GM19035 (cell line): Measurements from ENCODE around the gene ZFP64.
A peak's percentile ranks its signal among the peaks of the same experiment; 100 is the strongest.
"Not testable (repeated sequence)": the region's sequence is repeated elsewhere in the genome, so short reads cannot be mapped to it uniquely, and the experiment has no call there.

Experiments used
- ATAC-seq: cut with Tn5 transposase; IDR thresholded peaks from one replicate; pipeline ENCODE4 v1.9.1; 2021; ENCODE audit not compliant: unreplicated experiment

ZFP64 gene

DNA sequence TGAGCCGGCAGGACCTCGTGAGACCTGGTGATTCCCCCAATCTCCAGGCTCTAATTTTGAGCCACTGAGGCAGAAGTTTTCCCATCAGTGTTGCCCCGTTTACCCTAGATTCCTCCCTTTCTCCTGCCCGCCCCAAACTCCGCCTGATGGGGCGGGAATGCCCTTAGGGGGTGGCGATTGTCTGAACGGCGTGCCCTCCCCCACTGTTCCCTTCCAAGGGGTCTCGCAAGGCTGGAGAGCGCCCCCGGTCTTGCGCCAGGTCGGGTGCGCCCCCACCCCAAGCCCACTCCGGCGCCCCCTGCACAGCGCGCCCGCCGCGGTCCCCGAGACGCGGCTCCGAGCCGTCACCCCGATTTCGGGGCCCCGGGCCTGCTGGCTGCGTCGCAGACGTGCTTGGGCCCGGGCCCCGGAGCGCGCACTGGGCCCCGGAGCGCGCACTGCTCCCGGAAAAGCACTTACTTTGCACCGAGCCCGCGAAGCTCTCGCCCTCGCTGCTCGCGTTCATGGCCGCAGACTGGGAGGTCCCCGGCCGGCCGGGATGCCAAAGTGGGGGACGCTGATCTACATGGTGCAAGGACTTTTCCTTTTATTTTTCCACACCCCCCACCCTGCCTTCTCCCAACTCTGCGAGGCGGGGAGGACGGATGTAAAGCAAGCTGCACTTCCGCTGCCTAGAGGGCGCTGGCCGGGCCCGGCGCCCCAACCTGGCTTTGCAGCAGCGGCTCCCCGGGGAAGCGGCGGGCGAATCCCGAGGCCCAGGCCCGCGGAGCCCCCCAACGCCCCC, at the start of gene ZFP64:
TSS of gene ZFP64 (minus strand) at position 648 of the 784 bp plus-strand sequence. CDS start at position 505, 143 bp downstream.
- peak; percentile 72 for ATAC-seq

DNA sequence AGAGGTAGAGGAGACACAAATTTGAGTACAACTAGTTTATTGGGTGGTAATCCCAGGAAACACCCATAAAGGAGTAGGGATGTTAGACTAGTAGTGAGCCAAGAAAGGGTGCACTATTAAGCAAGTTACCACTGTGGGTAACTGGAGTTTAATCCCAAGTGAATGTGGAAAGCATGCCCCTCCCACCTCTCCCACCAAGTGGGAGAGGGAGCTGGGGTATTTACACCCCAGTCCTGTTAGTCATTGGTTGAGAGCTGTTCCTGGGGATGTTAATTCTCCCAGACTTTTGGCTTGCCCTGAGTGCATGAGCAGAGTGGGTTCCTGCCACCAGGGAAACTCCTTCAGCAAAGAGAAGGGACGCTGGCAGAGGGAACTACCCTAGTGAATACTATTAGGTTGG, 49.2 kb upstream of the ZFP64 start:
- ATAC-seq, result no peak

DNA sequence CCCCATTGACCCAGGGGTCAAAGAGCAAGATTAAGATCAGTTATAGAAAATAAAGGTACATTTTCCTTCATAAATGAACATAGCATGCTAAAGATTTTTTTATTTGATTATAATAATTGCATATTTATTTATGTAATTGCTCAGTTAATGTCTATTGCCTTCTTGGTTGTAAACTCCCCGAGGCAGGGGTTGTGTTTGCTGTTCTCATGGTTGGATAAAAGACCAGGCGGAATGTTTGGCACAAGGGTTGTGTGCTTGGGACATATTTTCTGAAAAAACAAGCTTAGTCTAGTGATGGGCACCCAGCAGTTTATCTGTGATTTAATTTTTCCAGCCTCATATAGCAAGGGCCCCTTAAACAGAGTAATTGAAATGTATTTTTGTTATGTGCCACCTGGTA, 47.5 kb upstream of the ZFP64 start:
- no peak for ATAC-seq

DNA sequence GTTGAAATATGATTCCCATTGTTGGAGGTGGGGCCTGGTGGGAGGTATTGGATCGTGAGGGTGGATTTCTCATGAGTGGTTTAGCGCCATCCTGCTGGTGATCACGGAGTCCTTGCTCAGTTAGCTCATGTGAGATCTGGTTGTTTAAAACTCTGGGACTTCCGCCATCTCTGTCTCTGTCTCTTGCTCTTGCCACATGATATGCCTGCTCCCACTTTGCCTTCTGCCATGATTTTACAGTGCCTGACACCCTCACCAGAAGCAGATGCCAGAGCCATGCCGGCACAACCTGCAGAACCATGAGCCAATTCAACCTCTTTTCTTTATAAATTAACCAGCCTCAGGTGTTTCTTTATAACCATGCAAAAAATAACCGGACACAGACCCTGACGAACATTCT, 44.7 kb upstream of the ZFP64 start:
- no peak for ATAC-seq

DNA sequence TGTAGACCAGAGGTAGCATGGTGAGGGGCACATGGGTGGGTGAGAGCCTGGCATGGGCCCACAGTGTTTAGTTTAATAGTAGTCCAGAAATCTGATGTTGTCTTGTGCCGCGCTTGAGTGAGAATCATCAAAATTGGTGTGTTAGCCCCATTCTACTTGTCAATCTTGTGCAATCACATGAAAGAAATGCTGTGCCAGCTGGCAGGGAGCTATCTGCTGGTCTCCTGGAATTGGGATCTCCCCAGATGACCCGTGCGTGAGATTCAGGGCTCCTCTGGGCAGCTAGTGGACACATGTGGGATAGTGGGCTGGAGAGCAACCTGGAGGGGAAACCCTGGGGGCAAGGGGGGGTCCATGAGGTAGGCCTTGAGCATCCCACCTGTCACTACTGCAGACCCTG, 43.5 kb upstream of the ZFP64 start:
- ATAC-seq, result no peak

DNA sequence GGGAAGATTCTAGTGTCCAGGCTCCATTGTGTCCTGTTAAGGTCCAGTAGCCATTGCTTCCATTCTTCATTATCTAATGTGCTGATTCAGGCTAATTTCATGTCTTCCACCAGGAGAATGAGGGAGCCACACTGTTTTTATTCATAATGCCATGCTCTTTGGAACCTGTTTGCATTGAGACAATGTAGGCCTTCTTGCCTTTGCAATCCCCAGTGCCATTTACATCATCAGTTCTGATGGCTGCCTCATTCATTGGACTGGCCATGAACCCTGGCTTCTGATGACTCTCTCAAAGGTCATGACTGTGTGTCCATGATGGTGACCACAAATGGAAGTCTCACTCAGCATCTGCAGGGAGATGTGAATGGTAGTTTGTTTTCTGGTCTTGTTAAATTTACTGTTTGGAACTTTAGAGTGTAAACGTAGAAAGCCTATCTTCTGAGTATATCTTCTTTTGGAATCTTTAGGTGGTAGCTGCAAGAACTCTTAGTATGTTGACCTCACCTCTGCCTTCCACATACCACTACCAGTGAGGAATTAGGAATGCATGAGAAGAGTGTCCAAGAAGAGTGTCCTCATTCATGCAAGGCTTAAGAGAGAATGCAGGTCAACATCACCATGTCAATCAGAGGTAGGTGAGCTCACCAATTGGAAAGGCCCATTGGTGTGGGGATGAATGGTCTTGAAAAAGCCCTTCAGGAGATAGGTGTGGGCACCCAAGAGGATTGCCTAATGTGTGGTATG, 42.9 kb upstream of the ZFP64 start:
- no peak for ATAC-seq

DNA sequence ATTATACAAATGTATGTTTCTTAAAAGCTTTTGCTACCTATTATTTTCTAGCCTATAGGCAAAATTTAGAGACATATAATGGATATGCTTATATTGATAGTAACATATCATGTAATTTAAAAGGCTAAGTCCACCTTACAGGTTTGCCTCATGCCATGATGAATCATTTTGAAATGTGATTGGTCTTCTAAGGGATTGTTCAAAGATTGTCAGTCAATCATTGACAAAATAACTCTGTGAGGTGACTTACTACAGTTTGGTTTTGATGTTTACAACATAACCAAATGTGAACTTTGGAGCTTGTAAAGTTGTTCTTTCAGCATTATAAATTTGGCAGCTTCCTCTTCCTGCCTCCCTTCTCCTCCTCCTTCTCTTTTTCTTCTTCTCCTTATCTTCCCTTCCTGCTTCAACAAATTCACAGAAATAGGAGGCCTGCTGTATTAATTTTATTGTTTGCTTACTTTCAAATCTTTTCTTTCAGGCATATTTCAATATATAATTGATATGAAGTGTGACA, 39.7 kb upstream of the ZFP64 start:
- ATAC-seq, result no peak

DNA sequence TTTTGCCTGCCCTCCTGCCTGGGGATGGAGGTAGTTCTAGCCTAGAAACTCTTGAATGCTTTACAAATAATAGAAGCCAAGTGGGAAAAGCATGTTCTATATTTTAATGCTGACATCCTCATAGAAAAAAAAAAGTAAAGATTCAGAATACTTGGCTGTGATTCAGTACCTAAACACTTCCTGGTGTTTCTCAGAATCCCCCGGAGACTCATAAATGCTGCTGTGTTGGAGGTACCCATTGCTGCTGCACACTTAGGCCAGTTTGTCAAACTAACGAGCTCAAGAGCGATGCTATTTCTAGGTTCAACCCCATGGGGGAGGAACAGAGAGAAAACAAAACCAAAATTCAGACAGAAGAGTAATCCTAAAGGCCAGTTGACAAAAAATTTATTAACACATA, 38.8 kb upstream of the ZFP64 start:
- no peak for ATAC-seq

DNA sequence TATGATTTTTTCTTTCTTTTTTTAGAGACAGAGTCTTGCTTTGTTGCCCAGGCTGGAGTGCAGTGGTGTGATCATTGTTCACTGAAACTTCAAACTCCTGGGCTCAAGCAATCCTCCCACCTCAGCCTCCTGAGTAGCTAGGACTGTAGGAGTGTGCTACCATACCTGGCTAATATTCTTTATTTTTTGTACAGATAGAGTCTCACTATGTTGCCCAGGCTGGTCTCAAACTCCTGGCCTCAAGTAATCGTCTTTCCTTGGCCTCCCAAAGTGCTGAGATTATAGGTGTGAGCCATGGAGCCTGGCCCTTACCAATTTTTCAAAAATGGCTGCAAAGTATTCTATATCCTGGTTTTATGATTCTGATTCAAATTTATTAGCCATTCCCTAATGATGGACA, 37.8 kb upstream of the ZFP64 start:
- not testable (repeated sequence) for ATAC-seq

DNA sequence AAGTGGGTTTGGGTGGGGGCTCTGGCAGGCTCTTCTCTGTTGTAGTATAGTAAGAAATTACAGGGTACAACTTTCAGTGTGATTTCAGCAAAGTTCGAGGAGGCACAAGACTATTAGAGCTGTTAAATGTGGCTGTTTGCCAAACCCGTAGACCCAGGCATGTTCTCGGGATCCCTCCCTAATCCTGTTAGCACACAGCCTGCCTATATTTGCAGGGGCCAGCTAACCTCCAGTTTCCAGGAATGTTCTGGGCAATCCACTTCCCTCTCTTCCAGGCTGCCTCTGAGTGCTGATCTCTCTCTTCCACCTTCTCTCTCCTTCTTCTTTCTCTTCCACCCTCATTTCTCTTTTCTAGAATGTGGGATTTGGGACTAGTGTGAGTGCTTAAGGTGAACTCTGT, 34.8 kb upstream of the ZFP64 start:
- ATAC-seq, result no peak

DNA sequence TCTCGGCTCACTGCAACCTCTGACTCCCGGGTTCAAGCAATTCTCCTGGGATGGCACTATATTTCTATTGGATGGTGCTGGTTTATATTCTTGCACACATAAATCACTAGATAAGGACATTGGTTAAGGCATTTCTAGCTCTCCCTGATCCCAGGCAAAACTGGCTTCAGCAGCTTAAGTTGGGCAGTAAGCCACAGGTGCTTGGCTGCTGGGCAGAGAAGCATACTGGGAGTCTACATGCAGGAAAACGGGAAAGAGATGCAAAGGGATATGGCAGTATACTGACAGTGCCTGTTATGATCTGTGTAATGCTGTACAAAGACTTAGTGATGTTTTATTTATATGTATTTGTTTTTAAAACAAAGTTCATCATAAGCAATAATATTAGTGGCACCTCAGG, 33.3 kb upstream of the ZFP64 start:
- ATAC-seq, result no peak

DNA sequence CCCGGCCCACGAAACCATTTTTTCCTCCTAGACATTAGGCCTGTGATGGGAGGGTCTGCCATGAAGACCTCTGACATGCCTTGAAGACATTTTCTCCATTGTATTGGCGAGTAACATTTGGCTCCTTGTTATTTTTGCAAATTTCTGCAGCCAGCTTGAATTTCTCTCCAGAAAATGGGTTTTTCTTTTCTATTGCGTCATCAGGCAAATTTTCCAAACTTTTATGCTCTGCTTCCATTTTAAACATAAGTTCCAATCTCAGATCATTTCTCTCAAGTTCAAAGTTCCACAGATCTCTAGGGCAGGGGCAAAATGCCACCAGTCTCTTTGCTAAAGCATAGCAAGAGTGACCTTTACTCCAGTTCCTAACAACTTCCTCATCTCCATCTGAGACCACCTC, 29.8 kb upstream of the ZFP64 start:
- not testable (repeated sequence) for ATAC-seq

DNA sequence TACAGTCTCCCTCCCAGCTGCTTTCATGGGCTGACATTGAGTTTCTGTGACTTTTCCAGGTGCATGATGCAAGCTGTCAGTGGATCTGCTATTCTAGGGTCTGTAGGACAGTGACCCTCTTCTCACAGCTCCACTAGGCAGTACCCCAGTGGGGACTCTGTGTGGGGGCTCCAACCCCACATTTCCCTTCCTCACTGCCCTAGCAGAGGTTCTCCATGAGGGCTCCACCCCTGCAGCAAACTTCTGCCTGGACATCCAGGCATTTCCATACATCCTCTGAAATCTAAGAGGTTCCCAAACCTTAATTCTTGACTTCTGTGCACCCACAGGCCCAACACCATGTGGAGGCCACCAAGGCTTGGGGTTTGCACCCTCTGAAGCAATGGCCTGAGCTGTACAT, 29.3 kb upstream of the ZFP64 start:
- not testable (repeated sequence) for ATAC-seq

DNA sequence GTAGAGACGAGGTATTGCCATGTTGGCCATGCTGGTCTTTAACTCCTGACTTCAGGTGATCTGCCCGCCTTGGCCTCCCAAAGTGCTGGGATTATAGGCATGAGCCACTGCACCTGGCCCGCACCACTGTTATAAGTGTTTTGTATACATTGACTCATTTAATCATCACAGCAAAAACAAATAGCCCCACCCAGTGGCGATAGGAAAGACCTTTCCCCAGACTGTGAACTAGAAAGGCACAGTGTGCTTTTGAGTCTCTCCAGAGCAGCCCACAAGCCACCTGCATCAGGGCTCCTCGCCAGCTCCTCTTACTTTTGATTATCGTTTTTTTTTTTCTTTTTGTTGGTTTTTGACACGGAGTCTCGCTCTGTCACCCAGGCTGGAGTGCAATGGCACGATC, 27.9 kb upstream of the ZFP64 start:
- ATAC-seq, result no peak

DNA sequence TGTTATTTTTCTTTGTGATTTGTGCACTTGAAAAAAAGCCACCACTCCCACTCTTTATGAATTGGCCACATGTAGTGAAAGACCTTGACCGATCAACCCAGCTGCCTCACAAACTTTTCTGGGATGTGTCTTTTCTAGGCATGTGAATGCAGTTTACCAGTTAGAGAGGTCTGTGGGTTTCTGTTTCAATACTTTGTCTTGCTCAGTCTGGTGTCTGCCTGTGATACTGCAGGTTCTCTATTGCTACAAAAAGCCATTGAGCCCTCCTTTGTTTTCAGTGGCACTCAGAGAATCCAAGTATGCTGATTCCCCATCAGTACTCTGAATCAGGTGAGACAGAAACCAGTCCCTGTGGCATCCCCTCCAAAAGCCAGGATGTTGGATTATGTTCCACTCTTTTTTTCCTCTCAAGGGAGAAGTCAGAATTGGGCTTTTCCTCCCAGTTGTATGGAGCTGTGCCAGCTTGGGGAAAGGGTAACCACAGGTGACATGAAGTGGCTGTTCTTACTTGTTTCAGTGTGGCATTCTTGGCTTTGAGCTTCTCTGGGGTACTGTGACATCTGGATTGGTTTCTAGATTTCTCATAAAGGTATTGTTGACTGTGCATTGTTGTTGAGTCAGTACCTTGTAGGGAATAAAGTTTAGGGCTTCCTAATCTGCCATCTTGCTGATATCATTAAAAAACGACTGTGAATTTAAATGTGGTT, 26.3 kb upstream of the ZFP64 start:
- no peak for ATAC-seq

DNA sequence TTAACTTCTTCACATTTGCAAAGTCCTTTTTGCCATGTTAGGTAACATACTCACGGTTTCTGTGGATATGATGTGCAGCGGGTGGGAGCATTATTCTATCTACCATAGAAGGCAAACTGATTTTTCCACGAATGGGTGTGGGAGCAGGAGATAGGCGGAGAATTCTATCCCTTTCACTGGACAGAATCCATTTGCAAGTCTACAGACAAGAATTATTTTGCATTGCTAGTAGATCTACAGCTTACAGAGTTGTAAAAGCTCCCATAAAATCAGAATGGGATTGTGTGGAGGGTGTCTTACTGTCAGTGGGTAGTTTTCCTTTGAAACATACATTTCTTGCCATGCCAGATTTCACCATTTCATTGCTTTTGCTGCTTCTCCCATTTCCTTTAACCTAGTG, 22.4 kb upstream of the ZFP64 start:
- ATAC-seq, result no peak

DNA sequence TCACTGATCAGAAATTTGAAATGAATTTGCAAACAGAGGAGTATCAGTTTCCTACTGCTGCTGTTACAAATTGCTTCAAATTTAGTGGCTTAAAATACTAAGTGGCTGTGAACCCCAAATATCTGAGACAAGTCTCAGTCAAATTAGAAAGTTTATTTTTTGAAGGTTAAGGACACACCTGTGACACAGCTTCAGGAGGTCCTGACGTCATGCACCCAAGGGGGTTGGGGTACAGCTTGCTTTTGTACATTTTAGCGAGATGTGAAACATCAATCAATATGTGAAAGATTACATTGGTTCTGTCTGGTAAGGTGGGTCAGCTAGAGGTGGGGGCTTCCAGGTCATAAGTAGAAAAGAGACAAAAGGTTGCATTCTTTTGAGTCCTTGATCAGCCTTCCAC, 21.4 kb upstream of the ZFP64 start:
- no peak for ATAC-seq

DNA sequence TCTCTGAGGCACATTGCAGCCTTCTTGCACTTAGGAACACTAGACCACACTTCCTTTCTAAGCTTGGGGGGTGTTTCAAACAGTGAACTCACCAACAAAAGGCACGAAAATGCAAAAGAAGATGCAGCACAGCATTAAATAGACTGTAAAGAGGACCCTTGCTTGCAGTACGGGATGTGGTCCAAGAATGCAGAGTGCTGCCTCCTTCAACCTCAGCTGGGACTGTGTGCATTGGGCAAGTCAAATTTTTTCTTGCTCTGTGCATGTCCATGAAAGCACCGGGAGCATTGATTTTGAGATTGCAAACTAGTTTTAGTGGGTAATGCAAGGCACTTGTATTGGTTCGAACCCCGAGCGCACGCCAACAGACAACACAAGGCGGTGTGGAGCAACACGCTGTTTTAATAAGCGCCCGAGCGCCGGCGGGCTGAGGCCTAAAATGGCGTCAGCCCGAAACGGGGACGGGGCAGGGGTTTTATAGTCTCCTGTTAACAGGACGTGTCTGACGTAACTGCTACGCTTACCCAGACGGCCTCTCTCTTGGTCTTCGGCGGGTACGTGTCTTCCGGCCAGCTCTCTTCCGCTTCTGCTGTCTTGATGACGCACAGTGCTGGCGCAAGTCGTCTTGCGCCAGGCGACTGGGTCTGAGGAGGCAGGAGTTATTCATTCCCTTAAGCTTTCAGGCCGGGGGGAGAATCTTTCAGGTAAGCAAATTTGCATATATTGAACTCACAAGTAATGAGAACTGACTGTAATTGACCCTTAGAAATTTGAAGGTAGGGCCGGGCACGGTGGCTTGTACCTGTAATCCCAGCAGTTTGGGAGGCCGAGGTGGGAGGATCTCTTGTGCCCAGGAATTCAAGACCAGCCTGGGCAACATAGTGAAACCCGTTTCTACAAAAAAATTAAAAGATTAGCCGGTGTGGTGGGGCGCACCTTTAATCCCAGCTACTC, 18.7 kb upstream of the ZFP64 start:
- no peak for ATAC-seq

DNA sequence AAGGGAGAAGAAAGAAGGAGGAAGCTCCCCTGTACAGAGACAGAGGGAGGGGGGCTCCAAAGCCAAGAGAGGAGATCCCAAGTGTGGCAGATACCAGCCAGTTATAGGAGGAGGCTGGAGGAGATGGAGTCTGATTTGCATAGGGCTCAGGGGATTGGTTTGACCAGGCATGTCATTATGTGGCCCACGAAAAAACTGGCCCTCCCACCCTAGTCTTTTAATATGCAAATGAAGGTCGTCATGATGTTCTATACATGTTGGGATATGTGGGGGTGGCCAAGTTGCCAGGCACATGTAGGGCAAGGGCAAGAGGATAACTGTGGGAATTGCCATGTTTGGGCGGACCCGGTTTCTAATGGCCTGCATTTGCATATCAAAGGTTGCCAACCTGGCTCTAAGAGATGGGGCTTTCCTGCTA, 17.6 kb upstream of the ZFP64 start:
- ATAC-seq, result no peak

DNA sequence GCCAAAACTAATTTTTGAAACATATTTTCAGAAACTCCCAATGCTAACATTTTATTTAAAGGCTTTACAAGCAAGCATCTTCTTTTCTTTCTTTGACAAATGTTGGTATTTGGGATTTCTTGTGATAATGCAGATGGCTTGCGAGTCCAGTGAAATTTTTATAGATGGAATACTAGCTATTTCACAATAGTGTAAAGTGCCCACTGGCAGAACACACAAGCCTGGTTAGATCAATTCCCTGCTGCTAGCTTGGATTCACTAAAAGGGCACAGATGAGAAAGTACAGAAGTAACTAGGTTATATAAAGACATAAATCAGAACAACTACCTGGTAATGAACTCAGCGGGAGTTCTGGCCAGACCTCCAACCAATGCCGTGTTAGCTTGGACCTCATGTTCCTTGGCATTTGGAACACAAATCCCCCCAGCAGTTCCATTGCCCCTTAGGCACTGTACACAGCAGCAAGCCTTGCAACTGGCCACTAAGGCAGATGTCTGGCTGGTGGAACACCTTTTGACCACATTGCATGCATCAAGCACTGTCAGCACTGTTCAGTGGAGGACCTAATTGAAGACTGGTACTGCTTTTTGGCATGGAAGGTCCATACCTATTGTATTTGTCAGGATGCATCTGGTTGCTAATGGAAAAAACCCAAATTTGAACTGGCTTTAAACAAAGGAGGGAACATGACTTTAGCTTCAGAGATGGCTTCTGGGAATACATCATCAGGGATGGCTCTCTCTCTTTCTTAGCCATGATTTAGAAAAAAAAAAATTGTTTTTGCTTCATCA, 15.6 kb upstream of the ZFP64 start:
- no peak for ATAC-seq
